Loucy (cell line): ENCODE data around the gene LPO.

Experiments used
- H2AFZ ChIP-seq: fragments of 200-600 bp; sonication (generic); 2 replicates; pipeline ENCODE4 v1.6.0; 2016; ENCODE audit warnings: antibody characterized with exemption, mild to moderate bottlenecking, low read length, moderate library complexity
- H3F3A ChIP-seq: fragments of 200-600 bp; 2 replicates; pipeline ENCODE4 v1.6.0; 2016; ENCODE audit warnings: antibody characterized with exemption, low read depth, mild to moderate bottlenecking
- H3K27me3 ChIP-seq: fragments of 200-600 bp; sonication (generic); 2 replicates; pipeline ENCODE4 v1.6.1; 2014; ENCODE audit warnings: low read length, mild to moderate bottlenecking; ENCODE audit not compliant: insufficient read depth, poor library complexity, severe bottlenecking
- H3K36me3 ChIP-seq: fragments of 200-600 bp; sonication (generic); 2 replicates; pipeline ENCODE4 v1.6.1; 2016; ENCODE audit warnings: low read length; ENCODE audit not compliant: insufficient read depth
- H3K4me1 ChIP-seq: fragments of 200-600 bp; sonication (generic); 2 replicates; pipeline ENCODE4 v1.5.1; 2014; ENCODE audit warnings: low read length, mild to moderate bottlenecking; ENCODE audit not compliant: insufficient read depth, poor library complexity, severe bottlenecking
- H3K4me2 ChIP-seq: fragments of 200-600 bp; sonication (generic); 2 replicates; pipeline ENCODE4 v1.6.0; 2014; ENCODE audit warnings: antibody characterized with exemption, low read length, low read depth, mild to moderate bottlenecking; ENCODE audit not compliant: poor library complexity, severe bottlenecking
- H3K4me3 ChIP-seq: fragments of 200-600 bp; sonication (generic); 2 replicates; pipeline ENCODE4 v1.5.1; 2014; ENCODE audit warnings: low read length, mild to moderate bottlenecking, mixed read lengths; ENCODE audit not compliant: poor library complexity, severe bottlenecking
- H3K79me2 ChIP-seq: fragments of 200-600 bp; sonication (generic); 2 replicates; pipeline ENCODE4 v1.6.1; 2014; ENCODE audit warnings: low read length; ENCODE audit not compliant: insufficient read depth
- H3K9ac ChIP-seq: fragments of 200-600 bp; sonication (generic); 2 replicates; pipeline ENCODE4 v1.6.0; 2014; ENCODE audit warnings: mild to moderate bottlenecking, low read depth, low read length, moderate library complexity; ENCODE audit not compliant: poor library complexity, severe bottlenecking
- H3K9me2 ChIP-seq: fragments of 200-600 bp; sonication (generic); replicated peaks from 2 replicates; pipeline ENCODE4 v1.6.1; 2016; ENCODE audit warnings: low read depth, low read length, mixed read lengths
- H3K9me3 ChIP-seq: fragments of 200-600 bp; sonication (generic); 2 replicates; pipeline ENCODE4 v1.6.1; 2014; ENCODE audit warnings: mild to moderate bottlenecking, antibody characterized with exemption, low read length, low read depth; ENCODE audit not compliant: insufficient read depth
- H4K20me1 ChIP-seq: fragments of 200-600 bp; sonication (generic); 2 replicates; pipeline ENCODE4 v1.6.0; 2014; ENCODE audit warnings: antibody characterized with exemption, low read length, mild to moderate bottlenecking; ENCODE audit not compliant: insufficient read depth, poor library complexity, severe bottlenecking
- EZH2phosphoT487 ChIP-seq: fragments of 200-600 bp; IDR thresholded peaks from 2 replicates; pipeline ENCODE4 v1.6.1; 2018; ENCODE audit warnings: antibody characterized with exemption, mild to moderate bottlenecking, moderate library complexity, borderline replicate concordance
- TF ChIP-seq, protein P1 (sequence below): fragments of 200-600 bp; sonication (generic); conservative IDR thresholded peaks from 2 replicates; pipeline ENCODE4 v1.5.1; 2014; ENCODE audit warnings: mild to moderate bottlenecking, antibody characterized with exemption, low read length

The LPO gene

DNA sequence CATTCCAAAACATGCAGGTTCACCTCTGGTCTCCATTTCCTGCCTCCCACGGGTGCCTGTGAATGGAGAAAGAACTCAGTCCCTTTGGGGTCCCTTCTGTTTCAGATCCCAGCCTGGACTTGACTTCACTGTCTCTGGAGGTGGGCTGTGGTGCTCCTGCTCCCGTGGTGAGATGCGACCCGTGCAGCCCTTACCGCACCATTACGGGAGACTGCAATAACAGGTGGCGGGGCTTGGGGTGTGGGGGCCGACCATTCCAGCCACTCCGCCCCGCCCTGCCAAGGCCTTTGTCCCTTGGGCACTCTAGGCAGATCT is 10.5 kb downstream of the LPO start:
- TF ChIP-seq EZH2phosphoT487, result no peak
- TF ChIP-seq, protein P1, sequence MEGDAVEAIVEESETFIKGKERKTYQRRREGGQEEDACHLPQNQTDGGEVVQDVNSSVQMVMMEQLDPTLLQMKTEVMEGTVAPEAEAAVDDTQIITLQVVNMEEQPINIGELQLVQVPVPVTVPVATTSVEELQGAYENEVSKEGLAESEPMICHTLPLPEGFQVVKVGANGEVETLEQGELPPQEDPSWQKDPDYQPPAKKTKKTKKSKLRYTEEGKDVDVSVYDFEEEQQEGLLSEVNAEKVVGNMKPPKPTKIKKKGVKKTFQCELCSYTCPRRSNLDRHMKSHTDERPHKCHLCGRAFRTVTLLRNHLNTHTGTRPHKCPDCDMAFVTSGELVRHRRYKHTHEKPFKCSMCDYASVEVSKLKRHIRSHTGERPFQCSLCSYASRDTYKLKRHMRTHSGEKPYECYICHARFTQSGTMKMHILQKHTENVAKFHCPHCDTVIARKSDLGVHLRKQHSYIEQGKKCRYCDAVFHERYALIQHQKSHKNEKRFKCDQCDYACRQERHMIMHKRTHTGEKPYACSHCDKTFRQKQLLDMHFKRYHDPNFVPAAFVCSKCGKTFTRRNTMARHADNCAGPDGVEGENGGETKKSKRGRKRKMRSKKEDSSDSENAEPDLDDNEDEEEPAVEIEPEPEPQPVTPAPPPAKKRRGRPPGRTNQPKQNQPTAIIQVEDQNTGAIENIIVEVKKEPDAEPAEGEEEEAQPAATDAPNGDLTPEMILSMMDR, result no peak
- no peak overlapping the region for H3K4me2 ChIP-seq
- H3K27me3 ChIP-seq, result no peaks in the 10 kb centered on the region

DNA sequence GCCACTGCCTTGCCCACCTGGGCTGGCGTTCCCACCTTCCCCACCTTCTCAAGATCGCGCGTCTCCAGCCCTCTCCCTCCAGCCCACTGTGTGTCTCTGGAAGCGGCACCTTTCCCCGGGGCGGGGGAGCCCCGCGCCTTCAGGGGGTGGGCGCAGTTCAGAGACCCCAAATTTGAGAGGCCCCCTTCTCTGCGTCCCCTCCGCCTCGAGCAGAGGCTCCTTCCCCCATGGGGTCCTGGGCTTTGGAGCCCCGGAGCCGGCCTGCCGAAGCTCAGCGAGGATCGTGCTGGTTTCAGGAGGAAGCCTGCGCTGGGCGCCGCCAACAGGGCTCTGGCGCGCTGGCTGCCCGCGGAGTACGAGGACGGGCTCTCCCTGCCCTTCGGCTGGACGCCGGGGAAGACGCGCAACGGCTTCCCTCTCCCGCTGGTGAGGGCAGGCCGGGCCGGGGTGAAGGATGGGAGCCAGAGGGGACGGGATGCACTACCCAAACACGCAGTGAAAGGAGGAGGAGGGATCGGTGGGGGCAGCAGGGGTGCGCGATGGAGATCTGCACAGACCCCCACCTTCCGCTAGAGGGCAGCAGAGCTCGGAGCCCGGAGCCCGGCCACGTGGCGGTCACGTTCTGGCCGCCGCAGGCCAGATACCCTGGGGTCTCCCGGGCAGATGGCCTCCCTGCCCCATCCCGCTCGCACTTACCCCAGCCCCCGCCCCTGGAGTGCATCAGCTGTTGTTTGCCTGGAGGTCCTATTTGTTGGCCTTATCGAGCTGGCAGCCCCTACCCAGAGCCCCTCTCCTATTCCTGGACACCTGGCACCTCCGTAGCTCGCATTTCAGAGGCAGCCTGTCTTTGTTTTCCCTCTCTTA is 11.1 kb downstream of the LPO start:
- Histone ChIP-seq H3K79me2 (no peaks in the 10 kb centered on the region), H3K4me1 (peaks cover 9% of the 10 kb centered on the region), H3K4me3 (no peak overlapping the region), H3F3A (no peaks in the 10 kb centered on the region), H3K9me2 (no peaks in the 10 kb centered on the region), H4K20me1 (no peaks in the 10 kb centered on the region), H2AFZ (peak overlapping the region; percentile 46; the same call in 1 of the 2 replicates), H3K4me2 (no peak overlapping the region), H3K9me3 (no peaks in the 10 kb centered on the region), H3K27me3 (no peaks in the 10 kb centered on the region), H3K36me3 (no peaks in the 10 kb centered on the region), H3K9ac (no peak overlapping the region)
- TF ChIP-seq, protein P1, result peak; percentile 70
- no peak for TF ChIP-seq EZH2phosphoT487

More for the DNA sequence above, 10.5 kb downstream of the LPO start:
- Histone ChIP-seq H3K9me3 (no peaks in the 10 kb centered on the region), H4K20me1 (no peaks in the 10 kb centered on the region), H2AFZ (no peak overlapping the region), H3K36me3 (no peaks in the 10 kb centered on the region), H3K4me3 (no peak overlapping the region), H3K4me1 (peaks cover 9% of the 10 kb centered on the region), H3K79me2 (no peaks in the 10 kb centered on the region), H3F3A (no peaks in the 10 kb centered on the region), H3K9ac (no peak overlapping the region), H3K9me2 (no peaks in the 10 kb centered on the region)

DNA sequence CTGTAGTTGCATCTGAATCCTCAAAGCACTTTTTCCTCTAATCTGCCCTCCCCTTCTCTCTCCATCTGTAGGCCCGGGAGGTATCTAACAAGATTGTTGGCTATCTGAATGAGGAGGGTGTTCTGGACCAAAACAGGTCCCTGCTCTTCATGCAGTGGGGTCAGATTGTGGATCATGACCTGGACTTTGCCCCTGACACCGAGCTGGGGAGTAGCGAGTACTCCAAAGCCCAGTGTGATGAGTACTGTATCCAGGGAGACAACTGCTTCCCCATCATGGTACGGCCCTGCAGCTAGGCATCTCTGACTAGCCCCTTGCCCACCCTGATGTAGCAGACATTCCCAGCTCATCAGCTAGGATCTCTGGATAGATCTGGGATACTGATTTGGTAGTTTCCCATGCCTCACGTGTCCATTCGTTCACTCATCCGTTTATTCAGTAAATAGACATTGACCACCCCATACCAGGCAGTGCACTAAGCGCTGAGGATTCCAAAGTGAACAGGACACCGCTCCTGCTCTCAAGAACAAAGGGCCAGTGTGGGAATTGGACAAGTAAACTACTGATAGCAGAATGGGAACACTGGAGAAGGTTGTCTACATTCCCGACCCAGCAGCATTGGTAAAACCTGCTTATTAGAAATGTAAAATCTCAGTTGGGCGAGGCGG is 12.1 kb downstream of the LPO start:
- H3K9ac ChIP-seq, result no peak overlapping the region
- H3K9me2 ChIP-seq, result no peaks in the 10 kb centered on the region
- no peak overlapping the region for H2AFZ ChIP-seq
- H3K36me3 ChIP-seq, result no peaks in the 10 kb centered on the region
- H3K4me3 ChIP-seq, result no peak overlapping the region
- no peak overlapping the region for H3K4me2 ChIP-seq
- H3F3A ChIP-seq, result no peaks in the 10 kb centered on the region
- H3K9me3 ChIP-seq, result no peaks in the 10 kb centered on the region
- no peaks in the 10 kb centered on the region for H4K20me1 ChIP-seq
- H3K27me3 ChIP-seq, result no peaks in the 10 kb centered on the region
- H3K4me1 ChIP-seq, result peaks cover 9% of the 10 kb centered on the region
- TF ChIP-seq, protein P1, result no peak
- no peak for TF ChIP-seq EZH2phosphoT487
- H3K79me2 ChIP-seq, result no peaks in the 10 kb centered on the region
